HG03342 (cell line): Measurements from ENCODE around the gene PPP3CA.
"Not testable (repeated sequence)": the region's sequence is repeated elsewhere in the genome, so short reads cannot be mapped to it uniquely, and the experiment has no call there.

Source experiments
- ATAC-seq: cut with Tn5 transposase; IDR thresholded peaks from one replicate; pipeline ENCODE4 v1.9.1; 2021; ENCODE audit warnings: mild to moderate bottlenecking, moderate library complexity; ENCODE audit not compliant: unreplicated experiment

Gene PPP3CA

GRCh38 chr4:101148551-101148950, 198.8 kb downstream of the PPP3CA start:
- no peak for ATAC-seq

- no peak for ATAC-seq
Observed at GRCh38 chr4:101147283-101147682, 200.0 kb downstream of the PPP3CA start.

- ATAC-seq: no peak
Observed at GRCh38 chr4:101145021-101145420, 202.3 kb downstream of the PPP3CA start.

GRCh38 chr4:101142259-101142658, 205.1 kb downstream of the PPP3CA start:
- no peak for ATAC-seq

GRCh38 chr4:101141855-101142254, 205.5 kb downstream of the PPP3CA start:
- ATAC-seq: no peak

- no peak for ATAC-seq
Observed at GRCh38 chr4:101141230-101141629, 206.1 kb downstream of the PPP3CA start.

- ATAC-seq: no peak
Observed at GRCh38 chr4:101140228-101140627, 207.1 kb downstream of the PPP3CA start.

- no peak for ATAC-seq
Observed at GRCh38 chr4:101136373-101137370, 210.7 kb downstream of the PPP3CA start.

GRCh38 chr4:101135371-101136010, 211.8 kb downstream of the PPP3CA start:
- ATAC-seq: no peak

GRCh38 chr4:101131058-101131457, 216.3 kb downstream of the PPP3CA start:
- ATAC-seq: not testable (repeated sequence)

GRCh38 chr4:101128898-101129297, 218.4 kb downstream of the PPP3CA start:
- ATAC-seq: not testable (repeated sequence)

- ATAC-seq: no peak
Observed at GRCh38 chr4:101128473-101128872, 218.9 kb downstream of the PPP3CA start.

- no peak for ATAC-seq
Observed at GRCh38 chr4:101127176-101127790, 220.0 kb downstream of the PPP3CA start.

- no peak for ATAC-seq
Observed at GRCh38 chr4:101126059-101126458, 221.3 kb downstream of the PPP3CA start.

GRCh38 chr4:101125045-101125942, 222.0 kb downstream of the PPP3CA start:
- no peak for ATAC-seq

- ATAC-seq: no peak
Observed at GRCh38 chr4:101123231-101123630, 224.1 kb downstream of the PPP3CA start.

- no peak for ATAC-seq
Observed at GRCh38 chr4:101122019-101122418, 225.3 kb downstream of the PPP3CA start.

- ATAC-seq: no peak
Observed at GRCh38 chr4:101119141-101119540, 228.2 kb downstream of the PPP3CA start.

- no peak for ATAC-seq
Observed at GRCh38 chr4:101118617-101119016, 228.7 kb downstream of the PPP3CA start.

- ATAC-seq: no peak
Observed at GRCh38 chr4:101115887-101116286, 231.4 kb downstream of the PPP3CA start.
